ENCODE results near the gene HOXA2. TPM values are rescaled to one million over a fixed set of nuclear protein-coding genes. Genes with fewer than 3 reads are reported as not detected.
A peak's percentile ranks its signal among the peaks of the same experiment; 100 is the strongest.

HOXA2 gene
- total and polyA plus RNA-seq, 2 of the 13 experiments (the other 11 are each of a cell fraction or from before 2014, with no cell fraction given) = 0.22 to 0.29 TPM

DNA sequence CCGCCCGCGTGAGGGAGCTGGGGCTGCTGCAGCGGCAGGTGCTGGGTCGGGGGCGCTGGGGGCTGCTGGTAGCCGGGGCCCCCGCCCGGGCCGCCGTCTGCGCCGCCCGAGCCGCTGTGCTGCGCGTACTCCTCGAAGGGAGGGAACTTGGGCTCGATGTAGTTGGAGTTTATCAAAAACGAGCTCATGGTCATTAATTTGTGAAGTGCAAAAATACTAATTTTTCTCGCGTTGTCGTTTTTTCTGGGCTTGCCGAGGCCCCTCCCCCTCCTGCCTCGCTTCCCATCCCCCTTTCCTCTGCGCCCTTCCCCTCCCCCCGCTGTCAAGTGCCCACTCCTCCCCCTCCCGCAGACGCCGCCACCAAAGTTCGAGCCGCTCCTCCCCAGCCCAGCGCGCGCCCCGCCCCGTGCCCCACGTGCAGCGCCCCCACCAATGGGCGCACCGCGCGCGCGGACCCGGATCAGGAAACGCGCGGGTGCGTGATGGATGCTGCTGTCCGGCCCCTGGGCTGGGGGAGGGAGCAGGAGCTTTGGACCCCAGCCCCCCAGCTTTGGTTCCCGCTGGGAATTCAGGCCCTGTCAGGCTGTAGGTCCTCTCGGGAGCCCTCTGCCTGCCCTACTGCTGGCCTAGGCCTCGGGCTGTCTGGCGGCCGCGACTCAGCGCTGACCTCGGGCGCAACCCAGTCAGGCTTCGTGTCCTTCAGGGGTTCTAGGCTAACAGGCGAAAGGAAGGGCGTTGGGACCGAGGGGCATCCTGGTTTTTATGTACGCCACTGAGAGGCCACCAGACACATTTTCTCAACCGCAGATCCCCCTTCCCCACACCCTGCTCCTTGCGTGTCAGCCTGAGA lies 28.3 kb upstream of the HOXA2 start, which contains the start of gene HOXA4 (continued):
- no peak for TF ChIP-seq CREM (IDR thresholded peaks at IDR 0.05)
- no peak for TF ChIP-seq CREM (CRISPR knock-in tag; IDR thresholded peaks at IDR 0.05)
- no peak for TF ChIP-seq ZFP62 (CRISPR knock-in tag; IDR thresholded peaks at IDR 0.05)
- no peak for TF ChIP-seq HOXD1 (CRISPR knock-in tag; IDR thresholded peaks at IDR 0.05)
- TF ChIP-seq ARNT (IDR thresholded peaks at IDR 0.05) = no peak
- TF ChIP-seq, protein P1, sequence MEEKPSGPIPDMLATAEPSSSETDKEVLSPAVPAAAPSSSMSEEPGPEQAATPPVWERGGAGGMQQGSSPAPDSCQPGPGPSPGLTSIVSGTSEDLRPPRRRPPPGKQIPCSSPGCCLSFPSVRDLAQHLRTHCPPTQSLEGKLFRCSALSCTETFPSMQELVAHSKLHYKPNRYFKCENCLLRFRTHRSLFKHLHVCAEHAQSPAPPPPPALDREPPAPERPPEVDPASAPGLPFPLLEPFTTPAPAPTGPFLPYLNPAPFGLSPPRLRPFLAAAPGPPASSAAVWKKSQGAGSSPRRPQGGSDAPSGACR (CRISPR knock-in tag; IDR thresholded peaks at IDR 0.05) = 0 out of 2 replicates have a peak, but pooled peaks have one; percentile 47
- no peak for TF ChIP-seq ZNF34 (CRISPR knock-in tag; IDR thresholded peaks at IDR 0.05; ENCODE audit: borderline replicate concordance)
- TF ChIP-seq, protein P2, sequence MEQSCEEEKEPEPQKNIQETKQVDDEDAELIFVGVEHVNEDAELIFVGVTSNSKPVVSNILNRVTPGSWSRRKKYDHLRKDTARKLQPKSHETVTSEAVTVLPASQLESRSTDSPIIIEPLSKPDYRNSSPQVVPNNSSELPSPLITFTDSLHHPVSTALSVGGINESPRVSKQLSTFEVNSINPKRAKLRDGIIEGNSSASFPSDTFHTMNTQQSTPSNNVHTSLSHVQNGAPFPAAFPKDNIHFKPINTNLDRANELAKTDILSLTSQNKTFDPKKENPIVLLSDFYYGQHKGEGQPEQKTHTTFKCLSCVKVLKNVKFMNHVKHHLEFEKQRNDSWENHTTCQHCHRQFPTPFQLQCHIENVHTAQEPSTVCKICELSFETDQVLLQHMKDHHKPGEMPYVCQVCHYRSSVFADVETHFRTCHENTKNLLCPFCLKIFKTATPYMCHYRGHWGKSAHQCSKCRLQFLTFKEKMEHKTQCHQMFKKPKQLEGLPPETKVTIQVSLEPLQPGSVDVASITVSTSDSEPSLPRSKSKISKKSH (CRISPR knock-in tag; IDR thresholded peaks at IDR 0.05; ENCODE audit: borderline replicate concordance) = peak; percentile 90
- TF ChIP-seq TMF1 (CRISPR knock-in tag; IDR thresholded peaks at IDR 0.05; ENCODE audit: low read depth) = 0 out of 2 replicates have a peak, but pooled peaks have one; percentile 60
- no peak for TF ChIP-seq LBX2 (CRISPR knock-in tag; IDR thresholded peaks at IDR 0.05; ENCODE audit: borderline replicate concordance)
- TF ChIP-seq, protein P3, sequence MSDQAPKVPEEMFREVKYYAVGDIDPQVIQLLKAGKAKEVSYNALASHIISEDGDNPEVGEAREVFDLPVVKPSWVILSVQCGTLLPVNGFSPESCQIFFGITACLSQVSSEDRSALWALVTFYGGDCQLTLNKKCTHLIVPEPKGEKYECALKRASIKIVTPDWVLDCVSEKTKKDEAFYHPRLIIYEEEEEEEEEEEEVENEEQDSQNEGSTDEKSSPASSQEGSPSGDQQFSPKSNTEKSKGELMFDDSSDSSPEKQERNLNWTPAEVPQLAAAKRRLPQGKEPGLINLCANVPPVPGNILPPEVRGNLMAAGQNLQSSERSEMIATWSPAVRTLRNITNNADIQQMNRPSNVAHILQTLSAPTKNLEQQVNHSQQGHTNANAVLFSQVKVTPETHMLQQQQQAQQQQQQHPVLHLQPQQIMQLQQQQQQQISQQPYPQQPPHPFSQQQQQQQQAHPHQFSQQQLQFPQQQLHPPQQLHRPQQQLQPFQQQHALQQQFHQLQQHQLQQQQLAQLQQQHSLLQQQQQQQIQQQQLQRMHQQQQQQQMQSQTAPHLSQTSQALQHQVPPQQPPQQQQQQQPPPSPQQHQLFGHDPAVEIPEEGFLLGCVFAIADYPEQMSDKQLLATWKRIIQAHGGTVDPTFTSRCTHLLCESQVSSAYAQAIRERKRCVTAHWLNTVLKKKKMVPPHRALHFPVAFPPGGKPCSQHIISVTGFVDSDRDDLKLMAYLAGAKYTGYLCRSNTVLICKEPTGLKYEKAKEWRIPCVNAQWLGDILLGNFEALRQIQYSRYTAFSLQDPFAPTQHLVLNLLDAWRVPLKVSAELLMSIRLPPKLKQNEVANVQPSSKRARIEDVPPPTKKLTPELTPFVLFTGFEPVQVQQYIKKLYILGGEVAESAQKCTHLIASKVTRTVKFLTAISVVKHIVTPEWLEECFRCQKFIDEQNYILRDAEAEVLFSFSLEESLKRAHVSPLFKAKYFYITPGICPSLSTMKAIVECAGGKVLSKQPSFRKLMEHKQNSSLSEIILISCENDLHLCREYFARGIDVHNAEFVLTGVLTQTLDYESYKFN (CRISPR knock-in tag; conservative IDR thresholded peaks at IDR 0.05) = peak; percentile 74
- peak; percentile 49 for TF ChIP-seq HNRNPLL (IDR thresholded peaks at IDR 0.05; ENCODE audit: low read depth, low read length, poor library complexity, severe bottlenecking)
- TF ChIP-seq IKZF4 (CRISPR knock-in tag; IDR thresholded peaks at IDR 0.05; ENCODE audit: borderline replicate concordance, low read depth, not compliant biosample characterization) = no peak
- no peak for TF ChIP-seq ZNF724P (CRISPR knock-in tag; IDR thresholded peaks at IDR 0.05; ENCODE audit: borderline replicate concordance)
- TF ChIP-seq PBX2 (CRISPR knock-in tag; IDR thresholded peaks at IDR 0.05) = no peak
- TF ChIP-seq ZNF75D (CRISPR knock-in tag; IDR thresholded peaks at IDR 0.05; ENCODE audit: borderline replicate concordance) = no peak
- peak; percentile 74 for TF ChIP-seq SPEN (CRISPR knock-in tag; IDR thresholded peaks at IDR 0.05; ENCODE audit: low read depth)

All from HepG2 (cell line).